Loucy (cell line): ENCODE results near the gene PAX5.

ENCODE experiments used
- H2AFZ ChIP-seq: fragments of 200-600 bp; sonication (generic); 2 replicates; pipeline ENCODE4 v1.6.0; 2016; ENCODE audit warnings: antibody characterized with exemption, mild to moderate bottlenecking, low read length, moderate library complexity
- H3F3A ChIP-seq: fragments of 200-600 bp; 2 replicates; pipeline ENCODE4 v1.6.0; 2016; ENCODE audit warnings: antibody characterized with exemption, low read depth, mild to moderate bottlenecking
- H3K27me3 ChIP-seq: fragments of 200-600 bp; sonication (generic); 2 replicates; pipeline ENCODE4 v1.6.1; 2014; ENCODE audit warnings: low read length, mild to moderate bottlenecking; ENCODE audit not compliant: insufficient read depth, poor library complexity, severe bottlenecking
- H3K36me3 ChIP-seq: fragments of 200-600 bp; sonication (generic); 2 replicates; pipeline ENCODE4 v1.6.1; 2016; ENCODE audit warnings: low read length; ENCODE audit not compliant: insufficient read depth
- H3K4me1 ChIP-seq: fragments of 200-600 bp; sonication (generic); 2 replicates; pipeline ENCODE4 v1.5.1; 2014; ENCODE audit warnings: low read length, mild to moderate bottlenecking; ENCODE audit not compliant: insufficient read depth, poor library complexity, severe bottlenecking
- H3K4me2 ChIP-seq: fragments of 200-600 bp; sonication (generic); 2 replicates; pipeline ENCODE4 v1.6.0; 2014; ENCODE audit warnings: antibody characterized with exemption, low read length, low read depth, mild to moderate bottlenecking; ENCODE audit not compliant: poor library complexity, severe bottlenecking
- H3K4me3 ChIP-seq: fragments of 200-600 bp; sonication (generic); 2 replicates; pipeline ENCODE4 v1.5.1; 2014; ENCODE audit warnings: low read length, mild to moderate bottlenecking, mixed read lengths; ENCODE audit not compliant: poor library complexity, severe bottlenecking
- H3K79me2 ChIP-seq: fragments of 200-600 bp; sonication (generic); 2 replicates; pipeline ENCODE4 v1.6.1; 2014; ENCODE audit warnings: low read length; ENCODE audit not compliant: insufficient read depth
- H3K9ac ChIP-seq: fragments of 200-600 bp; sonication (generic); 2 replicates; pipeline ENCODE4 v1.6.0; 2014; ENCODE audit warnings: mild to moderate bottlenecking, low read depth, low read length, moderate library complexity; ENCODE audit not compliant: poor library complexity, severe bottlenecking
- H3K9me2 ChIP-seq: fragments of 200-600 bp; sonication (generic); replicated peaks from 2 replicates; pipeline ENCODE4 v1.6.1; 2016; ENCODE audit warnings: low read depth, low read length, mixed read lengths
- H3K9me3 ChIP-seq: fragments of 200-600 bp; sonication (generic); 2 replicates; pipeline ENCODE4 v1.6.1; 2014; ENCODE audit warnings: mild to moderate bottlenecking, antibody characterized with exemption, low read length, low read depth; ENCODE audit not compliant: insufficient read depth
- H4K20me1 ChIP-seq: fragments of 200-600 bp; sonication (generic); 2 replicates; pipeline ENCODE4 v1.6.0; 2014; ENCODE audit warnings: antibody characterized with exemption, low read length, mild to moderate bottlenecking; ENCODE audit not compliant: insufficient read depth, poor library complexity, severe bottlenecking
- CTCF ChIP-seq: fragments of 200-600 bp; sonication (generic); conservative IDR thresholded peaks from 2 replicates; pipeline ENCODE4 v1.5.1; 2014; ENCODE audit warnings: mild to moderate bottlenecking, antibody characterized with exemption, low read length
- EZH2phosphoT487 ChIP-seq: fragments of 200-600 bp; IDR thresholded peaks from 2 replicates; pipeline ENCODE4 v1.6.1; 2018; ENCODE audit warnings: antibody characterized with exemption, mild to moderate bottlenecking, moderate library complexity, borderline replicate concordance

The PAX5 gene

GRCh38 chr9:36959681-36960574, 74.1 kb downstream of the PAX5 start:
- Histone ChIP-seq H3K9me3 (no peaks in the 10 kb centered on the region), H3K36me3 (no peaks in the 10 kb centered on the region), H2AFZ (no peak overlapping the region), H3K4me3 (no peak overlapping the region), H3K27me3 (no peaks in the 10 kb centered on the region), H4K20me1 (no peaks in the 10 kb centered on the region), H3K4me2 (no peak overlapping the region), H3K4me1 (no peaks in the 10 kb centered on the region), H3K9ac (no peak overlapping the region), H3K79me2 (no peaks in the 10 kb centered on the region), H3K9me2 (no peaks in the 10 kb centered on the region), H3F3A (no peaks in the 10 kb centered on the region)
- TF ChIP-seq CTCF (no peak), EZH2phosphoT487 (no peak)

DNA sequence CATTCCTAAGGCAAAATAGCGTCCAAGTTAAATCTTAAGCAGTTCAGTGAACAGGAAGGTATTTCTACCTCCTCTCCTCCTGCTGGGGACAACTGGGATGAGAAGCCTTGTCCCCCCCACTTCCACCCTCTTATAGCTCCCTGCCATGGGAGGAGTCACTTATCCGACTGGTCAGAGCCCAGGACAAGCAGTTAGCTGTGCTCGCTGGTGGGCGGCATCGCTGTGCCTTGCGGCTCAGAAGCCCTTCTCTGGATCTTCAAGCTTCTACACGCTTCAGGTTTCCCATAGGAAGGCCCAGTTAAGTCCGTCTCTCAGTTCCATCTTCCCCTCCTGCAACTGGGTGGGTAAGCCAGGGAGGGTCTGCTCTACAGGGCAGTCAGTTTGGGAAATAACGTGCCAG, 77.2 kb downstream of the PAX5 start:
- Histone ChIP-seq H4K20me1 (no peaks in the 10 kb centered on the region), H3K79me2 (no peaks in the 10 kb centered on the region)
- TF ChIP-seq EZH2phosphoT487, result no peak
- no peak for TF ChIP-seq CTCF

GRCh38 chr9:36950389-36950788, 83.7 kb downstream of the PAX5 start:
- H2AFZ ChIP-seq, result no peak overlapping the region
- no peaks in the 10 kb centered on the region for H3K79me2 ChIP-seq
- no peaks in the 10 kb centered on the region for H4K20me1 ChIP-seq
- peaks cover 9% of the 10 kb centered on the region for H3K27me3 ChIP-seq
- H3K9me3 ChIP-seq, result no peaks in the 10 kb centered on the region; the same call in 1 of the 2 replicates
- no peak overlapping the region for H3K9ac ChIP-seq
- no peaks in the 10 kb centered on the region for H3F3A ChIP-seq
- no peaks in the 10 kb centered on the region for H3K36me3 ChIP-seq
- H3K9me2 ChIP-seq, result no peaks in the 10 kb centered on the region
- TF ChIP-seq EZH2phosphoT487 (no peak), CTCF (no peak)
- H3K4me2 ChIP-seq, result no peak overlapping the region
- no peaks in the 10 kb centered on the region for H3K4me1 ChIP-seq
- no peak overlapping the region for H3K4me3 ChIP-seq

More for the DNA sequence above, 77.2 kb downstream of the PAX5 start:
- Histone ChIP-seq H3K27me3 (peaks cover 9% of the 10 kb centered on the region), H3F3A (no peaks in the 10 kb centered on the region), H3K9me3 (no peaks in the 10 kb centered on the region; the same call in 1 of the 2 replicates), H3K9me2 (no peaks in the 10 kb centered on the region), H3K9ac (no peak overlapping the region), H3K36me3 (no peaks in the 10 kb centered on the region), H3K4me3 (no peak overlapping the region), H3K4me1 (no peaks in the 10 kb centered on the region), H3K4me2 (no peak overlapping the region), H2AFZ (no peak overlapping the region)
